Activated gamma-delta T cell (primary cell): Measurements from ENCODE around the gene DLG2.
"Not testable (repeated sequence)": the region's sequence is repeated elsewhere in the genome, so short reads cannot be mapped to it uniquely, and the experiment has no call there.

Source experiments
- DNase-seq: peaks from one replicate; lab custom pipeline; 2025; lab: John Stamatoyannopoulos, UW

Gene DLG2

GRCh38 chr11:85643191-85643614 lies 16.1 kb upstream of the DLG2 start:
- DNase-seq: no peak

DNA sequence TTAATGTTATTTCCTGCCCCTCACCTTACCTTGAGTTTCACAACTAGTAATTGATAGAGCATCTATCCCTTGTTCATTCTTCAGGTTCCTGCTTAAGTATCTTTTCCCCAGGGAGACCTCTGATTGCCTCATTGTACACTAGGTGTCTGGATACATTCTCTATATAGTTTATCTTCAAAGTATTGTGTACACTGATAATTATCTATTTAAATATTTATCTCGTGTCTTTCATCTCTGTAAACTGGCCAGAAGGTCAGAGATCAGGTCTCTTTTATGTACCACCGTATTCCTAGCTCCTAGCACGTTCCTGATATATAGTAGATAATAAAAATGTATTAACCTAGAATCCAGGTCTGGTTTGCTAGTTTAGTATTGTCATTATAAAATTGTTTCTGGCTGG lies 7.6 kb upstream of the DLG2 start:
- no peak for DNase-seq

GRCh38 chr11:85628771-85629341 lies 1.7 kb upstream of the DLG2 start:
- DNase-seq: no peak

DNA sequence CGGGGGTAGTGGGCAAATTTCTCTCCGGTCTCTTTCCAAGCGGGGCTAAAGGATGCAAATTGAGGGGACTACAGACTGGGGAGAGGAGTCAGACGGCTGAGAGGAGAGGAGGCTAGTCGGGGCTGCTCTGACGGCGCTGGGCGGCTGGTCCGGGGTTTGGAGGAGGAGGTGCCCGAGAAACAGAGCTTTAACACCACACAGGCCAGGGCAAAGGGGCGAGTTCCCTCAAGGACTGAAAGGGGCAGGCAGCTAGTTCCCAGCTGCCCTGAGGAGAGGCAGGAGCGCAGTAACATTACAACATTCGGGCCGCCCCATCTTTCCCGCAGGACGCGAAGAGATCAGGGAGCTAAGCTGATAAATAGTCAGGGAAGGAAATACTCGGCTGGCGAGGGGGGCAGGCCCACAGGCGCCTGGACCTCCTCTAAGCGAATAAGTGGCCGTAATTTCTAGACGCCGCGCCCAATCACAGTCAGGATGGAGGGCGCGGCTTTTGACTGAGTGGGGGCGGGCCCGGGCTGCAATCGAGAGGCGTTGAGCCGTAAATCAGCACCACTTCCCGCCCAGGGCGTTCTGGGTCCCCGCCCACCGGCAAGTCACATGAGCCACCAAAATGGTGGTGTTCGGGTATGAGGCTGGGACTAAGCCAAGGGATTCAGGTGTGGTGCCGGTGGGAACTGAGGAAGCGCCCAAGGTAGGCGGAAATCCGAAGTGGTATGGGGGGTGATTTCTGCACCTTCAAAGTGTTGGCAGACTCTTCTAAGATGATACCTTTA lies 1.0 kb upstream of the DLG2 start, which contains the start of gene TMEM126B:
TSS of gene TMEM126B (plus strand) at position 596 of the 773 bp plus-strand sequence. CDS start at position 611, 15 bp downstream.
- DNase-seq: peak; percentile 83

DNA sequence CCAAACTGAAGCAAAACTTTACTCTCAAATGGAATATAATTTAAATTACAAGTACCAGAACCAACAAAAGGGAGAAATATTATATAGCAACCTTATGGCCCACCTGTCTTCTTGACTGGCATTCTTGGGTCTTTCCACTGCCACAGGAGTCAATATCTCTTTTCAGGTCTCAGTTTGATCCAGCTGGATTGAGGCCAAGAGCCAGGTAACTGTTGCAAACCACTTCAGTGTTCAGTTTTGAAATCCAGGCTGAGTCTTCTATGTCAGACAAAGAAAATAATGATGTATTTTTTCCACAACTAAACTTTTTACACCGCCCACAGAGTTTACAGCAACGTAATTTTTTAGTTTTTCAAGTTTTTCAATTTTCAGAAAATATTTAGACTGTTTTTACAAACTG lies 648 bp downstream of the DLG2 start:
- DNase-seq: no peak

DNA sequence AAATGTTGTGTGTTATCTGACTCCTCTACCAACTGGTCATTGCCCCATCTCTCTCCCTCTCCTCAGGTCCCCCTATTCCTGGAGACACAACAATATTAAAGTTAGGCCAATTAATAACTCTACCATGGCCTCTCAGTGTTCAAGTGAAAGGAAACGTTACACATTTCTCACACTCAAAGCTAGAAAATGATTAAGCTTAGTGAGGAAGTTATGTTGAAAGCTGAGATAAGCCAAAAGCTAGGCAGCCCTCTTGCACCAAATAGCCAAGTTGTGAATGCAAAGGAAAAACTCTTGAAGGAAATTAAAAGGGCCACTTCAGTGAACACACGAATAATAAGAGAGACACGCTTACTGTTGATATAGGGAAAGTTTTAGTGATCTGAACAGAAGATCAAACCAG lies 6.9 kb downstream of the DLG2 start:
- no peak for DNase-seq

GRCh38 chr11:85619499-85619898 lies 7.6 kb downstream of the DLG2 start:
- DNase-seq: no peak

- not testable (repeated sequence) for DNase-seq
Observed at GRCh38 chr11:85611643-85612042, 15.5 kb downstream of the DLG2 start.

DNA sequence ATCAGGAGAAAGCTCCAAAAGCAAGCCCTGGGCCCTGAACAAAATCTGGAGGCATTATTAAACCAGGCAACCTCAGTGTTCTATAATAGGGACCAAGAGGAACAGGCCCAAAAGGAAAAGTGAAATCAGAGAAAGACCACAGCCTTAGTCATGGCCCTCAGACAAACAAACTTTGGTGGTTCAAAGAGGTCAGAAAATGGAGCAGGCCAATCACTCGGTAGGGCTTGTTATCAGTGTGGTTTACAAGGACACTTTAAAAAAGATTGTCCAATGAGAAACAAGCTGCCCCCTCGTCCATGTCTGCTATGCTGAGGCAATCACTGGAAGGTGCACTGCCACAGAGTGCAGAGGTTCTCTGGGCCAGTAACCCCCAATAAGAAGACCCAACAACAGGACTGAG lies 17.9 kb downstream of the DLG2 start:
- DNase-seq: not testable (repeated sequence)

DNA sequence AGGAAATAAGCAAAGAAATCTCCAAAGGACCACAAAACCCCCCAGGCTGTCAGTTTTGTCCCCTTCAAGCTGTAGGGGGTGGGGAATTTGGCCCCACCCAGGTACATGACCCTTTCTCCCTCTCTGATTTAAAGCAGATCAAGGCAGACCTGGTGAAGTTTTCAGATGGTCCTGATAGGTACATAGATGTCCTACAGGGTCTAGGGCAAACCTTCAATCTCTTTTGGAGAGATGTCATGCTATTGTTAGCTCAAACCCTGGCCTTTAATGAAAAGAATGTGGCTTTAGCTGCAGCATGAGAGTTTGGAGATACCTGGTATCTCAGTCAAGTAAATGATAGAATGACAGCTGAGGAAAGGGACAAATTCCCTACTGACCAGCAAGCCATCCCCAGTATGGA lies 18.5 kb downstream of the DLG2 start:
- DNase-seq: not testable (repeated sequence)

GRCh38 chr11:85606237-85606636 lies 20.9 kb downstream of the DLG2 start:
- not testable (repeated sequence) for DNase-seq

GRCh38 chr11:85603220-85603619 lies 23.9 kb downstream of the DLG2 start:
- no peak for DNase-seq

- no peak for DNase-seq
Observed at GRCh38 chr11:85602526-85603213, 24.5 kb downstream of the DLG2 start.

- no peak for DNase-seq
Observed at GRCh38 chr11:85599083-85599482, 28.1 kb downstream of the DLG2 start.

DNA sequence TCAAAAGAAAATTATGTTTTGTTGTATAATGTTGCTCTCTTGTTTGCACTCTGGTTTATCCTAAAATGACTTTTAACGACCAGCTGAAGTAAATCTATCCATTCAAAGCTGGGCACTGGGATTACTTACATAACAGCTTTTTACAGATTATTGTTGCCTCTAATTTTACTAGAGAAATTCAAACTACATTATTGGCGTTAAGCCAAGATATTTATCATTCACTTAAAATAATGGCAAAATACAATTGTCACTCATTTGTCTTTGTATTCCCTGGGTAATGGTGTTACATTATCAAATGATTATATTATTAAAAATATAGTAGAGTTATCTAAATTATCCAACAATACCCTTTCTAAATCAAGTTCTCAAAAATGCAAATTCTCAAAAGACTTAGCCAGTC lies 30.3 kb downstream of the DLG2 start:
- DNase-seq: no peak

GRCh38 chr11:85595285-85595884 lies 31.8 kb downstream of the DLG2 start:
- no peak for DNase-seq

GRCh38 chr11:85590848-85591483 lies 36.2 kb downstream of the DLG2 start:
- no peak for DNase-seq

DNA sequence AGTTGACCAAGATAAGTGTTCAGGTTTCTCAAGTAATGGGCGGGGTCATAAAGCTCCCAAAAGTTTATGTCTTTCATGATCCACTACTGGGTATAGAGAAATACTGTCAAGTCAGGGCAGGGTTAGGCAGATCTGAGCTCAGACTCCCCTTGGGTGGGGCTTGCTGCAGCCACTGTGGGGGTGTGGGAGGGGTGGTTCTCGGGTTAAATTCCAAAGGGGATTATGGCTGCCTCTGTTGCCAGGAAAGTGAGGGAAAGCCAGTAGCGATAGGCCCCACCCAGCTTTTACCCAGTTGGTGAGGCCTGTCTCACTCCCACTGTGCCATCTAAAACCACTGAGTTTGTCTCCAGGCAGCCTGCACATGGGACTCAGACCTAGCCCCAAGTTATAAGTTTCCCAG lies 37.8 kb downstream of the DLG2 start:
- no peak for DNase-seq

GRCh38 chr11:85582111-85582510 lies 45.0 kb downstream of the DLG2 start:
- DNase-seq: no peak

DNA sequence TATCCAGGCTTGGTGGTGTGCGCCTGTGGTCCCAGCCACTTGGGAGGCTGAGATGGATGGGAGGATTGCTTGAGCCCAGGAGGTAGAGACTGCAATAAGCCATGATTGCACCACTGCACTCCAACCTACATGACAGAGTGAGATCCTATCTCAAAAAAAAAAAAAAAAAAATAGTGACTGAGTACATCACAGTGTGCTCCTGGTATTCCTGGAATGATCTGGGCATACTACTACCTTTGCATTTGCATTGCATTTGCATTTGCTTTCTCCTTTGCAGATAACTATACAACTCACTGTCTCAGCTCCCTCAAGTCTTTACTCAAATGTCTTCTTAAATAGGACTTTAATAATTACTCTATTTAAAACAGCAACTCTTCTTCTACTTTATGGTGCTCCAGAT lies 51.8 kb downstream of the DLG2 start:
- DNase-seq: no peak

DNA sequence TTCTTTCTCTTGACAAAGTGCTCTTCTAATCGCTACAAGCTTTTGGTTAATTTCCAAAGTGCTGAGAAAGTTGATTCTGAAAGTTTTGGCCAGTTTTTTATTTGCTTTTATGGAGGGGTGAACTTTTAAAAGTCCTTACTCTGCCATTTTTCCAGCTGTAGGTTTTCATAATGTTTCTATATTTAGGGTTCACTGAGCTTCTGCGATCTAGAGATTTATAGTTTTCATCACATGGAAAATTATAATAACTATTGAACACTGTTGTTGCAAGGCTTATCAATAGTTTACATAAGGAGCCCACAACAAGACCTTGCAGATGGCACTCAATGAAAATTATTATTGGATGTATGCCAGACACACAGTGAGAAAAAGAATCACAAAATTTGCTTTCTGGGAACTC lies 55.1 kb downstream of the DLG2 start:
- no peak for DNase-seq

DNA sequence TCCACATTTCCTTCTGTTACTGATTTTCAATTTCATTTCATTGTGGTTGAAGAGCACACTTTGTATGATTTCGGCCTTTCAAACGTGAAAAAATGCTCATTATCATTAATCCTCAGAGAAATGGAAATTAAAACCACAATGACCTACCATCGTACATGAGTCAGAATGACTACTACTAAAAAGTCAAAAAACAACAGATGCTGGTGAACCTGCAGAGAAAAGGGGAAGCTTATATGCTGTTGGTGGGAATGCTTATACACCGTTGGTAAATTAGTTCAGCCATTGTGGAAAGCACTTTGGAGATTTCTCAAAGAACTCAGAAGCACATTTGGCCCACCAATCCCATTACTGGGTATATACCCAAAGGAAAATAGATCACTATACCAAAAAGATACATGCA lies 57.6 kb downstream of the DLG2 start:
- DNase-seq: no peak
